Smooth muscle cell of the pulmonary artery (primary cell): ENCODE results near the gene WFS1. TPM values are rescaled to one million over a fixed set of nuclear protein-coding genes. Genes with fewer than 3 reads are reported as not detected.

Experiments
- total RNA-seq: library from RNA; depleted of rRNA; stranded (reverse); fragments of >200 nt; gene quantifications from 2 replicates; pipeline ENCODE4 v1.2.3, GENCODE V29; 2014

WFS1 gene, protein sequence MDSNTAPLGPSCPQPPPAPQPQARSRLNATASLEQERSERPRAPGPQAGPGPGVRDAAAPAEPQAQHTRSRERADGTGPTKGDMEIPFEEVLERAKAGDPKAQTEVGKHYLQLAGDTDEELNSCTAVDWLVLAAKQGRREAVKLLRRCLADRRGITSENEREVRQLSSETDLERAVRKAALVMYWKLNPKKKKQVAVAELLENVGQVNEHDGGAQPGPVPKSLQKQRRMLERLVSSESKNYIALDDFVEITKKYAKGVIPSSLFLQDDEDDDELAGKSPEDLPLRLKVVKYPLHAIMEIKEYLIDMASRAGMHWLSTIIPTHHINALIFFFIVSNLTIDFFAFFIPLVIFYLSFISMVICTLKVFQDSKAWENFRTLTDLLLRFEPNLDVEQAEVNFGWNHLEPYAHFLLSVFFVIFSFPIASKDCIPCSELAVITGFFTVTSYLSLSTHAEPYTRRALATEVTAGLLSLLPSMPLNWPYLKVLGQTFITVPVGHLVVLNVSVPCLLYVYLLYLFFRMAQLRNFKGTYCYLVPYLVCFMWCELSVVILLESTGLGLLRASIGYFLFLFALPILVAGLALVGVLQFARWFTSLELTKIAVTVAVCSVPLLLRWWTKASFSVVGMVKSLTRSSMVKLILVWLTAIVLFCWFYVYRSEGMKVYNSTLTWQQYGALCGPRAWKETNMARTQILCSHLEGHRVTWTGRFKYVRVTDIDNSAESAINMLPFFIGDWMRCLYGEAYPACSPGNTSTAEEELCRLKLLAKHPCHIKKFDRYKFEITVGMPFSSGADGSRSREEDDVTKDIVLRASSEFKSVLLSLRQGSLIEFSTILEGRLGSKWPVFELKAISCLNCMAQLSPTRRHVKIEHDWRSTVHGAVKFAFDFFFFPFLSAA
- 40.7 and 45.3 TPM in 2 replicates for total RNA-seq

DNA sequence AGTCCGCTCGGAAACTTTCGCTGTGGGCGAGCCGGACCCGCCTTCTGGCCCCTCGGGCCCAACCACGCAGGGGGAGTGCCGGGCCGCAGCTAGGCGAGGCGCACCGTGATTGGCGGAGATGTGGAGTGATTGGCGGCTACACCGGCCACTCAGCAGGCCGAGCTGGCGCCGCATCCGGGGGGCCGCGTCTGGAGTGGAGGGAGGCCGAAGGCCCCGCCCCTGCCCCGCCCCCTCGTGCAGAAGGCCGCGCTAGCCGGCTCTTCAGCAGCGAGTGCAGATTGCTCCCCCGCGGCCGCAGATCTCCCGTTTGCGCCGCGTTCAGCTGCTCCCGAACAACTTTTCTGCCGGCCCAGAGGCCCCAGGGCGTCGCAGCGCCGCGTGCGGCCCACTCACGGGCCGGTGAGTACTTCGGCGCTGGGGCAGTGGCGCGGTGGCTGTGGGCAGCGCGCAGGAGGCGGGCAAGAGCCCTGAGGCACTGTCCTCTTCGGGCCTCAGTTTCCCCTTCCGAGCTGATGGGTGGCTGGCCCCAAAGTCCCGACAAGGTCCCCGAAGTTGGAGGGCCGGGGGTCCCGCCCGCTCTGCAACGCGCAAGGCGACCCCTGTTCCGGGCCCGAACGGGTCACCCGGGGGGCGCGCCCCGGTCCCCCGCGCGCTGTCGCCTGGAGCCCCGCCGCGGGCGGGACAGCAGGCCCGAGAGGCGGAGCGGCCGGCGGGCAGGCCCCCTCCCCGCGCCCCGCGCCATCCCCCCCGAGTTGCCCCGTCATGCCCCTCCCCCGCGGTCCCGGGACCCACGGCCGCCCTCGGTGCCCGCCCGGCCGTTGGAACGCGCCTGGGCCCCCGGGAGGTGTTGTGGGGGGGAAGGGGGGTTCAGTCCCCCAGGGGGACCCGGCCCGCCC is at the start of gene WFS1:
TSS of gene WFS1 (plus strand) at position 235 of the 896 bp plus-strand sequence. CDS start 7,606 bp downstream, outside the sequence.

Other genes starting within 250 kb of the WFS1 start
- gene JAKMIP1, start 69.3 kb upstream of the WFS1 start, total RNA-seq, result not detected in 2 replicates
- gene PPP2R2C, start 202.8 kb downstream of the WFS1 start, total RNA-seq, result under 0.01 and 0.07 TPM in 2 replicates